COLO668 (cell line): ENCODE measurements around the gene CFAP77.
"Not testable (repeated sequence)": the region's sequence is repeated elsewhere in the genome, so short reads cannot be mapped to it uniquely, and the experiment has no call there.

Experiments used
- DNase-seq: peaks from one replicate; lab custom pipeline; 2025; ENCODE audit not compliant: unreplicated experiment; lab: John Stamatoyannopoulos, UW

CFAP77 gene

GRCh38 chr9:132543960-132544359 is 133.9 kb downstream of the CFAP77 start:
- DNase-seq = no peak

DNA sequence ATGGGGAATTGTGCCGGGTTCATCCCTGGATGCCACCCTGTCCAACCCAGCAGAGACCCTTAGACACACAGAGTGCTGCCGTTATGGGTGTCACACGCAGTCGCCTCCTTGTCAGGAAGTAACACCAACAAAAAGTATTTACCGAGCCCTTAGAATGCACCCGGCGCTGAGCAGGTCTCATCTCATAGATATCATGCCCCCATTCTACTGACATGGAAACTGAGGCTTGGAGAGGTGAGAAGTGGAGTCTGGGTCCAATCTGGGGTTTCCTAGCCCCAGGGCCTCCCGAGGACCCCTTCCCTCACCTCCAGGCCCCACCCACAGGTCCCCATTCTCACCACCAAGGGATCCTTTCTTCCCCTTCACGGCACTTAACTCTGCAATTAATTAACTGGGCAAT is 135.6 kb downstream of the CFAP77 start:
- DNase-seq = no peak

- no peak for DNase-seq
Measured at GRCh38 chr9:132546148-132547051, 136.4 kb downstream of the CFAP77 start.

- no peak for DNase-seq
Measured at GRCh38 chr9:132547052-132547431, 137.0 kb downstream of the CFAP77 start.

- DNase-seq = no peak
Measured at GRCh38 chr9:132547436-132547835, 137.4 kb downstream of the CFAP77 start.

GRCh38 chr9:132547976-132548730 is 138.1 kb downstream of the CFAP77 start:
- no peak for DNase-seq

GRCh38 chr9:132548751-132549640 is 139.0 kb downstream of the CFAP77 start:
- no peak for DNase-seq

DNA sequence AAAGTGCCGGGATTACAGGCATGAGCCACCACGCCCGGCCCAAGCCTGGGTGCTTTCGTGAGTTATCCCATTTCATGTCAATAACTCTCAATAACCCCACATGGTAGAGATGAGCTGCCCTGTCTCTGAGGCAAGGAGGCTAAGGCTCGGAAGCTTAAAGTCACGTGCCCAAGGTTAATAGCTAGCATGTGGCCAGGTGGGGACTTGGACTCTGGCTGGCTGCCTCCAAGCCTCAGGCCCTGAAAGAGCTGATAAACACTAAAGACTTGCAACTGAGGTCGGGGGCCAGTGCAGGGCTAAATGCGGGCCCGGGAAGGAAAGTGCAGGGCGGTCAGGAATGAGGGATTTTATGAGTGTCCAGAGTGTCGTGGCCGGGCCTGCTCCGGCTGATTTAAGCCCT is 141.5 kb downstream of the CFAP77 start:
- no peak for DNase-seq

DNA sequence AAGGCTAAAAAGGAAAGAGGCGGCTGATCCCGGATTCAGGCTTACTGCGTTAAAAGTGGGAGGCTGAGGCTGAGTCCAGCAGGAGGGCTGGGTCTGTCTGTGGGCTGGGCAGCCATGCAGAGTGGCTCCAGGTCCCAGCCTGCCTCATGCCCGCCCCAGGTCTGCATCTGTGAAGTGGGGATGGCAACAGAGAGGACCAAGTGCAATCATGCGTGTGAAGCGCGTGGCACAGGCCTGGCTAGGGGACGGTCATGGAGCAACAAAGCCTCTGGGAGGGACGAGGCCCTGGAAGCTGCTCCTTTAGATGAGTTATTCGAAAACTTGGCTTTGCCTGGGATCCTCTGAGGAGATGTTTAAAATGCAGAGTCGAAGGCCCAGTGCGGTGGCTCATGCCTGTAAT is 142.0 kb downstream of the CFAP77 start:
- DNase-seq = no peak

DNA sequence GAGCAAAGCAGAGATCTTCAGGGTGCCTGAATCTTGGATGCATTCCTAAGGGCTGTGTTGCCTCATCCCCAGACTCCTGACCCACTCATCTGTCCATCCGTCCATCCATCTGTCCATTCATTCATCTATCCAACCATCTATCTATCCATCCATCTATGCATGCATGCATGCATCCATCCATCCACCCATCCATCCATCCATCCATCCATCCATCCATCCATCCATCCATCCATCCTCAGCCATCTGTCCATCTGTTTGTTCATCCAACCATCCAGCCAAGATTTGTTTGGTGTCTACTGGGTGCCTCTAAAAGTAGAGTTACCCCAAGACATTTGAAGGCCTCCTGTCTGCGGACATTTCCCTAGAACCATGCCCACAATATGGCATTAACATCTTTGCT is 144.7 kb downstream of the CFAP77 start:
- no peak for DNase-seq

GRCh38 chr9:132555528-132555927 is 145.5 kb downstream of the CFAP77 start:
- no peak for DNase-seq

- no peak for DNase-seq
Measured at GRCh38 chr9:132556235-132556634, 146.2 kb downstream of the CFAP77 start.

DNA sequence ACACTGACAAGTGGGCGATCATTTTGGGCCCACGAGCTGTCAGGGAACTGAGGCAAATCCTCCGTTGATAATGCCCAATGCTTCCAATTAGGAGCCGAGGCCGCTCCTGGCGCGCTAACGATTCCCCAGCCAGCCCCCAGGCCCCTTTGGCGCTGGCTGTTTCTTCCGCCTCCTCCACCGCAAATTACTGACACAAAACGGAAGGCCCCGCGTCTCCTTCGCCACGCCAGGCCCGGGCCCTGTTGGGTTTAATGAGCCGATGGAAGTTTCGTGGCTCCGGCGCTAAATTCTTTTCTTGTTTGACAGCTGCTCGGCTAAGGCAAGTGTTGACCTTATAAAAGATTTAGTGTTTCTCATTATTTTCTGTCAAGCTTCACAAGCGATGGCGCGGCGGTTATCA is 146.7 kb downstream of the CFAP77 start:
- no peak for DNase-seq

- no peak for DNase-seq
Measured at GRCh38 chr9:132557159-132557558, 147.1 kb downstream of the CFAP77 start.

GRCh38 chr9:132559711-132560110 is 149.7 kb downstream of the CFAP77 start:
- DNase-seq = no peak

- no peak for DNase-seq
Measured at GRCh38 chr9:132560616-132561202, 150.7 kb downstream of the CFAP77 start.

DNA sequence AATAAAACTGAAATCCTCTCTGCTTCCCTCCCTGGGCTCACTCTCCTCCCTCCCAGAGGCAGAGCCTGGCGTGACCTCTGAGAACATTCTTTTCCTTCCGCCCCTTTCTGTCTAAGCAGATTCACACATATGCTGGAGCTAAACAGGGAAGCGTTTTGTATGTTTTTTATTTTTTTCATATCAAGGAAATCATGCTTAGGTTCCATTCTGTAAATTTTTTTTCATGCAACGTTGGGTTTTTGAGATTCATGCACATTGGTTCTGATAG is 152.2 kb downstream of the CFAP77 start:
- DNase-seq = no peak

GRCh38 chr9:132564526-132564925 is 154.5 kb downstream of the CFAP77 start:
- DNase-seq = no peak

GRCh38 chr9:132568787-132569186 is 158.8 kb downstream of the CFAP77 start:
- DNase-seq = not testable (repeated sequence)

DNA sequence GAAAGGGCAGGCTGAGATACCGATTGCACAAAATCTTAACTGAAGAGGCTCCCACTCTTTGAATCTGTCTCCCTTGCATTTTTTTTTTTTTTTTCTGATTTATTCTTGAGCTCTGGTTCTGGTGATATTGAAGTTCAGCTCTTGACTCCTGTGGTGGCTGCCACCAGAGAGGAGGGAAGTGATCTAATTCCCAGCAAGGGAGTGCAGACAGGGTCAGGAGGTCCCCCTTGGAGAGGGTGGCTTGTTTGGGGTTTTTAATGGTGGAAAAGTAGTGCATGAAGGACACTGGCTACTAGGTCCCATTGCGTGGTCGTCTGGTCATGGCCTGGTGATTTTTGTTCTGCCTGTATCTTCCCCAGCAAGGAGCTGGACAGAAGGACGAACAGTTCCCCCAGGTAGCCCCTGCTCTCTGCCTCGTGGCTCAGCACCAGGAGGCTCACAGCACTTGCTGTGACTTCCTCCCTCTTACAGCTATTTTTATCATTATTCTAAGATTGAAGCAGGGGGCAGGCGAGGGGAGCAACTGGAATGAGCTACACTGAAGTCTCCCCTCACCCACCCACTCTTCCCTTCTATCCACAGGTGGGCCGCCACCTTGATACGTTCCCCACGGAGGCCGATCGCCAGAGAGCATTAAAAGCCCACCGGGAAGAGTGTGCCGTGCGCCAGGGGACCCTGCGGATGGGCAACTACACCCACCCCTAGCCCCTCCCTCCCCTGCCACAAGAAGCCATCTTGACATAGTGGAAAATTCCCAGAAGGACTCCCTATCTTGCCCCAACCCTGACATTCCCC is 162.0 kb downstream of the CFAP77 start:
- DNase-seq = no peak
